ENCODE results near the gene TRPM3. TPM values are rescaled to one million over a fixed set of nuclear protein-coding genes. Genes with fewer than 3 reads are reported as not detected.

The TRPM3 gene
- total RNA-seq, 4 donors from 2014 or later = 5.2 to 8.1 (median 7.3) TPM

- TF ChIP-seq EP300 (IDR thresholded peaks at IDR 0.05) (no peak), POLR2A (IDR thresholded peaks at IDR 0.05) (no peak)
- 32 to 42% methylated on average over 4 of the region's 4 CpGs for WGBS, 2 donors
- Histone ChIP-seq H3K27ac (peak overlapping the region; percentile 57 to 90 (median 72)), H3K4me1 (peaks cover 0 to 22% (median 13%) of the 10 kb centered on the region in 4 donors), H3K4me3 (no peak overlapping the region), H3K27me3 (no peaks in the 10 kb centered on the region), H3K36me3 (peaks cover 0 to 9% (median 0%) of the 10 kb centered on the region in 3 donors), H3K9me3 (no peaks in the 10 kb centered on the region)
- no peak for DNase-seq (ENCODE audit: low spot score in 2 of 2)
Observed at GRCh38 chr9:70615464-70616138, 505.8 kb downstream of the TRPM3 start.

GRCh38 chr9:70614786-70615463 is 506.5 kb downstream of the TRPM3 start:
- Histone ChIP-seq H3K27ac (peak overlapping the region; percentile 57 to 90 (median 72)), H3K4me3 (no peak overlapping the region), H3K36me3 (peaks cover 0 to 6% (median 0%) of the 10 kb centered on the region in 3 donors), H3K27me3 (no peaks in the 10 kb centered on the region), H3K4me1 (peaks cover 0 to 24% (median 14%) of the 10 kb centered on the region in 4 donors), H3K9me3 (no peaks in the 10 kb centered on the region)
- DNase-seq (ENCODE audit: low spot score in 2 of 2) = no peak
- TF ChIP-seq EP300 (IDR thresholded peaks at IDR 0.05) (peak in 1 of 2 donors; percentile 87), CTCF (IDR thresholded peaks at IDR 0.05) (no peak), POLR2A (IDR thresholded peaks at IDR 0.05) (no peak)
- 34 to 47% methylated on average over 4 of the region's 4 CpGs for WGBS, 2 donors

GRCh38 chr9:70613024-70613768 is 508.2 kb downstream of the TRPM3 start:
- WGBS, 2 donors = 54 to 55% methylated on average over 4 of the region's 4 CpGs
- peaks cover 0 to 40% (median 17%) of the 10 kb centered on the region in 4 donors for H3K4me1 ChIP-seq
- DNase-seq (ENCODE audit: low spot score in 2 of 2) = no peak
- no peak overlapping the region for H3K4me3 ChIP-seq
- peak overlapping the region in 3 of 4 donors; percentile 61 to 90 (median 84) for H3K27ac ChIP-seq
- H3K36me3 ChIP-seq = no peaks in the 10 kb centered on the region
- H3K9me3 ChIP-seq = no peaks in the 10 kb centered on the region
- H3K27me3 ChIP-seq = no peaks in the 10 kb centered on the region
- no peak for TF ChIP-seq POLR2A (IDR thresholded peaks at IDR 0.05)

GRCh38 chr9:70610287-70610644 is 511.2 kb downstream of the TRPM3 start:
- Histone ChIP-seq H3K9me3 (no peaks in the 10 kb centered on the region), H3K4me3 (no peak overlapping the region), H3K36me3 (no peaks in the 10 kb centered on the region), H3K4me1 (peaks cover 0 to 38% (median 8%) of the 10 kb centered on the region in 4 donors), H3K27me3 (no peaks in the 10 kb centered on the region), H3K27ac (peak overlapping the region in 1 of 4 donors; percentile 51)
- 82 to 86% methylated on average over 5 of the region's 5 CpGs for WGBS, 2 donors
- no peak for TF ChIP-seq CTCF (IDR thresholded peaks at IDR 0.05)
- no peak for TF ChIP-seq POLR2A (IDR thresholded peaks at IDR 0.05)
- no peak for TF ChIP-seq EP300 (IDR thresholded peaks at IDR 0.05)
- DNase-seq (ENCODE audit: low spot score in 2 of 2) = no peak

GRCh38 chr9:70609542-70610286 is 511.7 kb downstream of the TRPM3 start:
- 19 to 28% methylated on average over 6 of the region's 6 CpGs for WGBS, 2 donors
- H3K27ac ChIP-seq = peak overlapping the region in 2 of 4 donors; percentile 31 to 51
- H3K4me3 ChIP-seq = no peak overlapping the region

More at GRCh38 chr9:70609542-70610286, 511.7 kb downstream of the TRPM3 start:
- Histone ChIP-seq H3K4me1 (peaks cover 0 to 34% (median 7%) of the 10 kb centered on the region in 4 donors), H3K9me3 (no peaks in the 10 kb centered on the region), H3K27me3 (no peaks in the 10 kb centered on the region), H3K36me3 (no peaks in the 10 kb centered on the region)
- DNase-seq (ENCODE audit: low spot score in 2 of 2) = peak; percentile 33 to 58
- TF ChIP-seq POLR2A (IDR thresholded peaks at IDR 0.05) (no peak), EP300 (IDR thresholded peaks at IDR 0.05) (peak in 1 of 2 donors; percentile 43), CTCF (IDR thresholded peaks at IDR 0.05) (no peak)
